ENCODE measurements around the gene LNX2.

The LNX2 gene

GRCh38 chr13:27569405-27569804 is 50.9 kb downstream of the LNX2 start:
- no peak overlapping the region for H3K4me3 ChIP-seq (replicated peaks; ENCODE audit: low read depth, low read length)
- DNase-seq (ENCODE audit: extremely low read depth, low read depth): no peak
- TF ChIP-seq CTCF (IDR thresholded peaks at IDR 0.05; ENCODE audit: low read depth, low read length, missing control alignments): no peak

- no peak for TF ChIP-seq CTCF (IDR thresholded peaks at IDR 0.05; ENCODE audit: low read depth, low read length, missing control alignments)
- no peak overlapping the region for H3K4me3 ChIP-seq (replicated peaks; ENCODE audit: low read depth, low read length)
- no peak for DNase-seq (ENCODE audit: extremely low read depth, low read depth)
These were observed 54.5 kb downstream of the LNX2 start for GRCh38 chr13:27565818-27566217.

- no peak for DNase-seq (ENCODE audit: extremely low read depth, low read depth)
- no peak overlapping the region for H3K4me3 ChIP-seq (replicated peaks; ENCODE audit: low read depth, low read length)
- no peak for TF ChIP-seq CTCF (IDR thresholded peaks at IDR 0.05; ENCODE audit: low read depth, low read length, missing control alignments)
These were observed 57.9 kb downstream of the LNX2 start for GRCh38 chr13:27562457-27562856.

- no peak overlapping the region for H3K4me3 ChIP-seq (replicated peaks; ENCODE audit: low read depth, low read length)
These were observed 60.6 kb downstream of the LNX2 start for GRCh38 chr13:27559719-27560118.

GRCh38 chr13:27556109-27556508 is 64.2 kb downstream of the LNX2 start:
- no peak for DNase-seq (ENCODE audit: extremely low read depth, low read depth)
- H3K4me3 ChIP-seq (replicated peaks; ENCODE audit: low read depth, low read length): no peak overlapping the region
- no peak for TF ChIP-seq CTCF (IDR thresholded peaks at IDR 0.05; ENCODE audit: low read depth, low read length, missing control alignments)

More at GRCh38 chr13:27559719-27560118, 60.6 kb downstream of the LNX2 start:
- no peak for TF ChIP-seq CTCF (IDR thresholded peaks at IDR 0.05; ENCODE audit: low read depth, low read length, missing control alignments)
- DNase-seq (ENCODE audit: extremely low read depth, low read depth): no peak

GRCh38 chr13:27551562-27551961 is 68.8 kb downstream of the LNX2 start:
- no peak overlapping the region for H3K4me3 ChIP-seq (replicated peaks; ENCODE audit: low read depth, low read length)
- DNase-seq (ENCODE audit: extremely low read depth, low read depth): no peak
- no peak for TF ChIP-seq CTCF (IDR thresholded peaks at IDR 0.05; ENCODE audit: low read depth, low read length, missing control alignments)

GRCh38 chr13:27549406-27549981 is 70.8 kb downstream of the LNX2 start:
- H3K4me3 ChIP-seq (replicated peaks; ENCODE audit: low read depth, low read length): no peak overlapping the region
- TF ChIP-seq CTCF (IDR thresholded peaks at IDR 0.05; ENCODE audit: low read depth, low read length, missing control alignments): no peak
- no peak for DNase-seq (ENCODE audit: extremely low read depth, low read depth)
